ENCODE results near the gene TBC1D22B.

The TBC1D22B gene

GRCh38 chr6:37256692-37257319, 766 bp upstream of the TBC1D22B start:
- DNase-seq (ENCODE audit: low spot score), result no peak
- in situ Hi-C loops (cut with MboI; ENCODE audit: low sequenced_read_pairs, unreplicated experiment), result no loop called here

GRCh38 chr6:37257320-37257633, 295 bp upstream of the TBC1D22B start:
- in situ Hi-C loops (cut with MboI; ENCODE audit: low sequenced_read_pairs, unreplicated experiment), result no loop called here
- no peak for DNase-seq (ENCODE audit: low spot score)

More at GRCh38 chr6:37256692-37257319, 766 bp upstream of the TBC1D22B start:
- no peak for TF ChIP-seq CTCF (IDR thresholded peaks at IDR 0.05; ENCODE audit: borderline replicate concordance, control extremely low read depth, extremely low read depth, insufficient read depth, missing control alignments)

GRCh38 chr6:37258405-37259105, 983 bp downstream of the TBC1D22B start:
- in situ Hi-C loops (cut with MboI; ENCODE audit: low sequenced_read_pairs, unreplicated experiment), result no loop called here
- no peak for TF ChIP-seq CTCF (IDR thresholded peaks at IDR 0.05; ENCODE audit: borderline replicate concordance, control extremely low read depth, extremely low read depth, insufficient read depth, missing control alignments)
- DNase-seq (ENCODE audit: low spot score), result no peak

More at GRCh38 chr6:37257320-37257633, 295 bp upstream of the TBC1D22B start:
- TF ChIP-seq CTCF (IDR thresholded peaks at IDR 0.05; ENCODE audit: borderline replicate concordance, control extremely low read depth, extremely low read depth, insufficient read depth, missing control alignments), result no peak

- TF ChIP-seq CTCF (IDR thresholded peaks at IDR 0.05; ENCODE audit: borderline replicate concordance, control extremely low read depth, extremely low read depth, insufficient read depth, missing control alignments), result no peak
- in situ Hi-C loops (cut with MboI; ENCODE audit: low sequenced_read_pairs, unreplicated experiment), result no loop called here
- no peak for DNase-seq (ENCODE audit: low spot score)
Measured at GRCh38 chr6:37259191-37259590, 1.6 kb downstream of the TBC1D22B start.

- in situ Hi-C loops (cut with MboI; ENCODE audit: low sequenced_read_pairs, unreplicated experiment), result no loop called here
- TF ChIP-seq CTCF (IDR thresholded peaks at IDR 0.05; ENCODE audit: borderline replicate concordance, control extremely low read depth, extremely low read depth, insufficient read depth, missing control alignments), result no peak
- DNase-seq (ENCODE audit: low spot score), result peak; percentile 46
Measured at GRCh38 chr6:37260040-37260439, 2.5 kb downstream of the TBC1D22B start.

- no peak for DNase-seq (ENCODE audit: low spot score)
- no peak for TF ChIP-seq CTCF (IDR thresholded peaks at IDR 0.05; ENCODE audit: borderline replicate concordance, control extremely low read depth, extremely low read depth, insufficient read depth, missing control alignments)
- in situ Hi-C loops (cut with MboI; ENCODE audit: low sequenced_read_pairs, unreplicated experiment), result no loop called here
Measured at GRCh38 chr6:37260444-37260843, 2.9 kb downstream of the TBC1D22B start.
